ENCODE results near the gene EHBP1.

GRCh38 chr2:62665446-62665845 is 40.1 kb upstream of the EHBP1 start:
- no peak for TF ChIP-seq MAX (IDR thresholded peaks at IDR 0.05; ENCODE audit: low read depth, low read length)
- no peak for TF ChIP-seq POLR2A (IDR thresholded peaks at IDR 0.05; ENCODE audit: extremely low read depth, insufficient read length)
- no peak for TF ChIP-seq CTCF (IDR thresholded peaks at IDR 0.05; ENCODE audit: low read depth, low read length)
